Measurements from ENCODE around the gene TMEM109. TPM values are rescaled to one million over a fixed set of nuclear protein-coding genes. Genes with fewer than 3 reads are reported as not detected.

Gene TMEM109
- polyA plus RNA-seq, 12 donors: 80.2 to 123 (median 97.2) TPM; not detected in 1

DNA sequence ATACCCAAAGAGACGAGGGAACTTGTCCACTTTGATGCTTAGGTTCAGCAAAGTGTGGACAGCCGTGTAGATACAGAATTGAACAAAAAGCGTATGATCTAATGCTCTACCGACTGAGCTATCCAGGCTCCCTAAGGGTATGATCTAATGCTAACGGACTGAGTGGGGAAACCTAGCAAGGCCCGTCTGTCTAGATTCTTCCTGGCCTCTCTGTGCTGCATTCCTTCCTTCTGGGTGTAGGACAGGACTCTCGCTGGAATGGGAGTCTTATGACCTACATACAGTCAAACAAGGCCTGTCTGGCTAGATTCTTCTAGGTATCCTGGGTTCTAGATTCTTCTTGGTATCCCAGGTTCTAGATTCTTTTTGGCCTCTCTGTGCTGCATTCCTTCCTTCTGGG lies 46.4 kb downstream of the TMEM109 start:
- DNase-seq: no peak

- no peak for DNase-seq
Measured at GRCh38 chr11:60964801-60965200, 50.8 kb downstream of the TMEM109 start.

DNA sequence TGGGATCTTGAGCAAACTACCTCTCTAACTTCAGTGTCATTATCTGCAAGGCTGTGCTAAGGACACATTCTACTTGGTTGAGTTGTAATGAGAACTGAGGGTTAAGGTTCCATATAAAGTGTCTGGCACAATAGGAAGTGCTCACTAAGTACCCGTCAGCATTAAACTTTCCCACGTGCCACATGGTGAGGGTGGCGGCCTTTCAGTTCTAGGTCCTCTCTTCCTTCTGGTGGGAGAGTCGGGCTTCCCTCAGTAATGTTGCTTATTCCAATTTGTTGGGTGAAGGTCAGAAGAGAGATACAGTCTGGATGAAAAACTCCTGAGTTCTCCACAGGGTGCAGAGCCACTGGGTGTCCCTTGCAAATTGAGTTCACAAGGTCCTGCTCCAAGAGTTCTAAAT lies 52.9 kb downstream of the TMEM109 start:
- no peak for DNase-seq

DNA sequence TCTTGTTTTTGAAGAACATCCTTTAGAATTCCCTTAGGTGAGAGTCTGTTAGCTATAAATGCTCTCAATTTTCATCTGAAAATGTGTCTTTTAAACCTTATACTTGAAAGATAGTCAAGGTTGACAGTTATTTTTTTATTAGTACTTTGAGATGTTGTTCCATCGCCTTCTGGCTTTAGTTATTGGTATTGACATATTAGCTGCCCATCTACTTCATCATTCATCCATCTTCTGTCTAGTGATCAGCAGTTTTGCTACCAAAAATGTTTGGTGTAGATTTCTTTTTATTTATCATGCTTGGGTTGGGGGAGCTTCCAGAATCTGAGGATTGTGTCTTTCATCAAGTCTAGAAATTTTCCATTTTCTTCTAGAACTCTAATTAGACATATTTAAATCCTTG lies 54.3 kb downstream of the TMEM109 start:
- no peak for DNase-seq

GRCh38 chr11:60970369-60970774 lies 56.4 kb downstream of the TMEM109 start:
- DNase-seq: no peak

GRCh38 chr11:60970890-60971289 lies 56.9 kb downstream of the TMEM109 start:
- DNase-seq: no peak

DNA sequence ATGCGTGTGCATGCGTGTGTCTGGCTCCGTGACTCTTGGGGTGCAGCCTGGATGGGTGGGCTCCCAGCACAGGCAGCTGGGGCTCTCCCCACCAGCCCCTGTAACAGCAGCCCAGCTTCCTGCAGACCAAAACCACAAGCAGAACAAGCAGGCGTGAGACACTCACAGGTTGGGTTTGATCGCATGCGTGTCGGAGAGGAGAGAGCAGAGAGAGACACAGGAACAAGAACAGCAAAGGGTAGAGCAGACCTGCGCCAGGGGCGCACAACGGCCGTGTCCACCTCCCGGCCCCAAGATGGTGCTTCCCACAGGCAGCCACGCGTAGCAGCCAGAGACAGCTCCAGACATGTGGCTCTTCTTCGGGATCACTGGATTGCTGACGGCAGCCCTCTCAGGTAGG lies 57.6 kb downstream of the TMEM109 start, which contains the start of gene CD6:
CD6 (plus strand) TSS at position 161 of the 400 bp plus-strand sequence; CDS start at position 347, 186 bp downstream.
- no peak for DNase-seq

GRCh38 chr11:60972182-60973030 lies 58.4 kb downstream of the TMEM109 start:
- no peak for DNase-seq

Other genes with a start within 250 kb of the TMEM109 start
- gene MS4A8, start 214.5 kb upstream of the TMEM109 start, polyA plus RNA-seq (ENCODE audit: insufficient read length in 12 of 12): 10 to 100 TPM in 1 of 12 donors, 1 to 10 TPM in 9, not detected in 2; 3.6 to 12.1 (median 5.7) TPM
- not detected for gene MS4A18, start 189.4 kb upstream of the TMEM109 start, polyA plus RNA-seq (ENCODE audit: insufficient read length in 12 of 12)
- not detected for gene MS4A15, start 157.3 kb upstream of the TMEM109 start, polyA plus RNA-seq (ENCODE audit: insufficient read length in 12 of 12)
- gene MS4A10, start 128.8 kb upstream of the TMEM109 start, polyA plus RNA-seq (ENCODE audit: insufficient read length in 12 of 12): not detected
- 10 to 100 TPM in 11 of 12 donors, not detected in 1; 13.7 to 24.7 (median 17.4) TPM for gene CCDC86, start 72.0 kb upstream of the TMEM109 start, polyA plus RNA-seq (ENCODE audit: insufficient read length in 12 of 12)
- gene PTGDR2, start 58.2 kb upstream of the TMEM109 start, polyA plus RNA-seq (ENCODE audit: insufficient read length in 12 of 12): 1 to 10 TPM in 2 of 12 donors, under 1 TPM in 8, not detected in 2; 0.64 to 1.2 (median 0.76) TPM
- gene ZP1, start 46.6 kb upstream of the TMEM109 start, polyA plus RNA-seq (ENCODE audit: insufficient read length in 12 of 12): under 1 TPM in 3 of 12 donors, not detected in 9; 0.11 to 0.24 (median 0.15) TPM
- gene PRPF19, start 7.6 kb upstream of the TMEM109 start, polyA plus RNA-seq (ENCODE audit: insufficient read length in 12 of 12): 10 to 100 TPM in 11 of 12 donors, not detected in 1; 53.4 to 83.9 (median 64.8) TPM
- gene TMEM132A, start 10.3 kb downstream of the TMEM109 start, polyA plus RNA-seq (ENCODE audit: insufficient read length in 12 of 12): 10 to 100 TPM in 11 of 12 donors, not detected in 1; 21.7 to 52.2 (median 35.2) TPM
- 10 to 100 TPM in 11 of 12 donors, not detected in 1; 14.1 to 49.0 (median 21.4) TPM for gene SLC15A3, start 38.0 kb downstream of the TMEM109 start, polyA plus RNA-seq (ENCODE audit: insufficient read length in 12 of 12)
- gene CD6, start 57.5 kb downstream of the TMEM109 start, polyA plus RNA-seq (ENCODE audit: insufficient read length in 12 of 12): 1 to 10 TPM in 2 of 12 donors, under 1 TPM in 8, not detected in 2; 0.33 to 2.1 (median 0.81) TPM
- 1 to 10 TPM in 1 of 12 donors, under 1 TPM in 7, not detected in 4; 0.05 to 1.7 (median 0.11) TPM for gene CD5, start 188.3 kb downstream of the TMEM109 start, polyA plus RNA-seq (ENCODE audit: insufficient read length in 12 of 12)
- gene VPS37C, start 247.3 kb downstream of the TMEM109 start, polyA plus RNA-seq (ENCODE audit: insufficient read length in 12 of 12): 10 to 100 TPM in 11 of 12 donors, not detected in 1; 13.3 to 21.1 (median 15.7) TPM